ENCODE results near the gene ACP2. TPM values are rescaled to one million over a fixed set of nuclear protein-coding genes. Genes with fewer than 3 reads are reported as not detected.

Gene ACP2
- total and polyA plus RNA-seq, 9 of the 15 experiments (the other 6 are each of a cell fraction or from before 2014, with no cell fraction given) = 1.9 to 20.0 (median 11.6) TPM

- H4K20me1 ChIP-seq (replicated peaks; ENCODE audit: control insufficient read depth, insufficient read depth, low read length) = no peaks in the 10 kb centered on the region
- H3K4me1 ChIP-seq (replicated peaks in 1 of 2; ENCODE audit: control insufficient read depth in 2 of 2, insufficient read depth in 2 of 2, low read length in 2 of 2) = peaks cover 22 to 25% of the 10 kb centered on the region in 2 experiments
- FAIRE-seq (no peak), DNase-seq (ENCODE audit: extremely low read depth in 1 of 4, low spot score in 3 of 4) (no peak), ATAC-seq (no peak)
- H3K27ac ChIP-seq (ENCODE audit: extremely low read depth, low read depth, low read length) = no peak overlapping the region
- H3K9me3 ChIP-seq (replicated peaks; ENCODE audit: control insufficient read depth, insufficient read depth, low read depth, low read length) = no peaks in the 10 kb centered on the region
- BruUV-seq (replicated peaks) = no TSS peak
- H3K9ac ChIP-seq (ENCODE audit: insufficient read depth in 1 of 2, low read depth in 2 of 2, low read length in 2 of 2) = no peak overlapping the region
- intact Hi-C loops (cut with micrococcal nuclease) (no loop called here), in situ Hi-C loops (cut with MboI) (no loop called here)
- POLR2A ChIA-PET = interaction anchor here (0.9 to 1.4 kb wide), 2 partner anchors 10 to 12 kb away, joined by 3 to 5 read pairs; no protein-coding TSS in a partner anchor
- H3K4me3 ChIP-seq = no peak overlapping the region
- no peak for TF ChIP-seq ZNF146 (CRISPR knock-in tag; IDR thresholded peaks at IDR 0.05; ENCODE audit: unreplicated experiment)
- TF ChIP-seq NONO (IDR thresholded peaks at IDR 0.05; ENCODE audit: low read depth in 2 of 2, low read length in 1 of 2) = no peak
- TF ChIP-seq ZNF175 (CRISPR knock-in tag; IDR thresholded peaks at IDR 0.05; ENCODE audit: low read depth) = no peak
- no peak for TF ChIP-seq CSDE1 (IDR thresholded peaks at IDR 0.05)
- TF ChIP-seq NFRKB (IDR thresholded peaks at IDR 0.05; ENCODE audit: low read depth) = no peak
- no peak for TF ChIP-seq ZNF695 (CRISPR knock-in tag; IDR thresholded peaks at IDR 0.05)
- no peak for TF ChIP-seq ZFP1 (CRISPR knock-in tag; IDR thresholded peaks at IDR 0.05)
- TF ChIP-seq IFI16 (CRISPR knock-in tag; IDR thresholded peaks at IDR 0.05) = no peak
- no peak for TF ChIP-seq TCF7L2 (IDR thresholded peaks at IDR 0.05; ENCODE audit: low read depth, low read length)
- TF ChIP-seq KLF16 (IDR thresholded peaks at IDR 0.05) = no peak
- no peak for TF ChIP-seq HDAC2 (IDR thresholded peaks at IDR 0.05)
- TF ChIP-seq TCF3 (CRISPR knock-in tag; IDR thresholded peaks at IDR 0.05) = no peak
- no peak for TF ChIP-seq COPS2 (conservative IDR thresholded peaks at IDR 0.05)
- TF ChIP-seq ZFX (CRISPR knock-in tag; IDR thresholded peaks at IDR 0.05) = no peak
- 31% methylated on average over 3 of the region's 3 CpGs for WGBS (ENCODE audit: insufficient coverage, low coverage, missing lambda C conversion rate)
- H3K27me3 ChIP-seq (ENCODE audit: control insufficient read depth in 2 of 2, insufficient read depth in 2 of 2, low read length in 2 of 2) = no peaks in the 10 kb centered on the region
- peaks cover 31% of the 10 kb centered on the region for H3K79me2 ChIP-seq (ENCODE audit: control insufficient read depth, insufficient read depth, low read length)
- no peak overlapping the region for H3K4me2 ChIP-seq (ENCODE audit: insufficient read depth, low read length)
- no peaks in the 10 kb centered on the region for H3K9me1 ChIP-seq (ENCODE audit: control insufficient read depth, insufficient read depth, low read length)
- peaks cover 8% of the 10 kb centered on the region; the same call in 1 of the 3 replicates for H3K36me3 ChIP-seq (ENCODE audit: control insufficient read depth, insufficient read depth, low read length)
- CTCF ChIA-PET (ENCODE audit: low intra/inter-chr PET ratio) = no interaction called here
- H2AFZ ChIP-seq (ENCODE audit: low read depth, low read length) = no peak overlapping the region
Measured at GRCh38 chr11:47251751-47252150, 3.1 kb upstream of the ACP2 start.

All from K562 (cell line).